IgD-negative memory B cell (primary cell): ENCODE results near the gene RELL2. TPM values are rescaled to one million over a fixed set of nuclear protein-coding genes. Genes with fewer than 3 reads are reported as not detected.

Experiments used
- H3K27ac Mint-ChIP-seq, 3 donors: one replicate each; pipeline ENCODE4 v1.8.0; 2020 to 2022; ENCODE audit warnings: mild to moderate bottlenecking in 3 of 3, mixed read lengths in 3 of 3, moderate library complexity in 1 of 3
- H3K27me3 Mint-ChIP-seq: one replicate; pipeline ENCODE4 v1.8.0; 2021; ENCODE audit warnings: mixed read lengths
- H3K36me3 Mint-ChIP-seq: one replicate; pipeline ENCODE4 v1.8.0; 2020; ENCODE audit warnings: mild to moderate bottlenecking, mixed read lengths
- H3K4me1 Mint-ChIP-seq, 3 donors: one replicate each; pipeline ENCODE4 v1.8.0; 2020 to 2022; ENCODE audit warnings: mixed read lengths in 3 of 3, mild to moderate bottlenecking in 1 of 3
- H3K4me3 Mint-ChIP-seq, 4 donors: one replicate each; pipeline ENCODE4 v1.8.0; 2020 to 2022; ENCODE audit warnings: mild to moderate bottlenecking in 4 of 4, mixed read lengths in 4 of 4, moderate library complexity in 3 of 4
- H3K9me3 Mint-ChIP-seq, 3 donors: one replicate each; pipeline ENCODE4 v1.8.0; 2020 to 2021; ENCODE audit warnings: mixed read lengths in 3 of 3, mild to moderate bottlenecking in 1 of 3
- polyA plus RNA-seq: library from polyadenylated mRNA; unstranded; fragments of 300-500 nt; fragmentation: Illumina TruSeq; gene quantifications from one replicate; pipeline ENCODE4 v1.2.3, GENCODE V29; 2021

RELL2 gene
- polyA plus RNA-seq, 1 donor from 2014 or later: 5.9 TPM

GRCh38 chr5:141611289-141611688 is 25.5 kb upstream of the RELL2 start:
- H3K4me1 Mint-ChIP-seq: peaks cover 48 to 65% (median 64%) of the 10 kb centered on the region in 3 donors
- H3K9me3 Mint-ChIP-seq: no peaks in the 10 kb centered on the region
- peak overlapping the region in 1 of 4 donors; percentile 33 for H3K4me3 Mint-ChIP-seq
- H3K27me3 Mint-ChIP-seq: no peaks in the 10 kb centered on the region
- peaks cover 5% of the 10 kb centered on the region for H3K36me3 Mint-ChIP-seq
- peak overlapping the region in 1 of 3 donors; percentile 91 for H3K27ac Mint-ChIP-seq

- Mint-ChIP-seq H3K27ac (peak overlapping the region in 1 of 3 donors; percentile 16), H3K4me3 (peak overlapping the region in 3 of 4 donors; percentile 24 to 58 (median 43)), H3K9me3 (no peaks in the 10 kb centered on the region), H3K27me3 (no peaks in the 10 kb centered on the region), H3K36me3 (peaks cover 5% of the 10 kb centered on the region), H3K4me1 (peaks cover 54 to 66% (median 65%) of the 10 kb centered on the region in 3 donors)
Measured at GRCh38 chr5:141613344-141613743, 23.5 kb upstream of the RELL2 start.

- Mint-ChIP-seq H3K27ac (peak overlapping the region in 1 of 3 donors; percentile 92), H3K9me3 (no peaks in the 10 kb centered on the region), H3K36me3 (peaks cover 5% of the 10 kb centered on the region), H3K4me1 (peaks cover 44 to 54% (median 48%) of the 10 kb centered on the region in 3 donors), H3K4me3 (peak overlapping the region; percentile 96 to 98 (median 96)), H3K27me3 (no peaks in the 10 kb centered on the region)
Measured at GRCh38 chr5:141615991-141616720, 20.6 kb upstream of the RELL2 start.

GRCh38 chr5:141617128-141617527 is 19.7 kb upstream of the RELL2 start:
- no peaks in the 10 kb centered on the region for H3K27me3 Mint-ChIP-seq
- peaks cover 38 to 50% (median 47%) of the 10 kb centered on the region in 3 donors for H3K4me1 Mint-ChIP-seq
- H3K9me3 Mint-ChIP-seq: no peaks in the 10 kb centered on the region
- H3K27ac Mint-ChIP-seq: peak overlapping the region in 2 of 3 donors; percentile 78 to 92
- peaks cover 9% of the 10 kb centered on the region for H3K36me3 Mint-ChIP-seq
- peak overlapping the region; percentile 96 to 98 (median 96) for H3K4me3 Mint-ChIP-seq

GRCh38 chr5:141617682-141618029 is 19.1 kb upstream of the RELL2 start:
- H3K27ac Mint-ChIP-seq: peak overlapping the region; percentile 89 to 98 (median 92)
- no peaks in the 10 kb centered on the region for H3K27me3 Mint-ChIP-seq
- H3K36me3 Mint-ChIP-seq: peaks cover 9% of the 10 kb centered on the region
- no peaks in the 10 kb centered on the region for H3K9me3 Mint-ChIP-seq
- peak overlapping the region; percentile 96 to 98 (median 96) for H3K4me3 Mint-ChIP-seq
- peaks cover 33 to 50% (median 45%) of the 10 kb centered on the region in 3 donors for H3K4me1 Mint-ChIP-seq

- Mint-ChIP-seq H3K36me3 (peaks cover 4% of the 10 kb centered on the region), H3K4me3 (peak overlapping the region; percentile 96 to 98 (median 96)), H3K27me3 (no peaks in the 10 kb centered on the region), H3K4me1 (peaks cover 31 to 49% (median 43%) of the 10 kb centered on the region in 3 donors), H3K27ac (peak overlapping the region; percentile 89 to 98 (median 92)), H3K9me3 (no peaks in the 10 kb centered on the region)
Measured at GRCh38 chr5:141618030-141618803, 18.6 kb upstream of the RELL2 start.

GRCh38 chr5:141618804-141619554 is 17.8 kb upstream of the RELL2 start, which contains the start of gene DIAPH1:
Gene DIAPH1 (minus strand): TSS chr5:141619000. CDS start chr5:141618914, 86 bp downstream.
- Mint-ChIP-seq H3K9me3 (no peaks in the 10 kb centered on the region), H3K27me3 (no peaks in the 10 kb centered on the region), H3K4me1 (peaks cover 31 to 50% (median 40%) of the 10 kb centered on the region in 3 donors), H3K4me3 (peak within 1 kb of the TSS; percentile 96 to 98 (median 96)), H3K36me3 (peaks cover 3% of the 10 kb centered on the region), H3K27ac (peak within 1 kb of the TSS; percentile 89 to 98 (median 92))

GRCh38 chr5:141623186-141623585 is 13.6 kb upstream of the RELL2 start:
- H3K4me1 Mint-ChIP-seq: peaks cover 15 to 22% (median 17%) of the 10 kb centered on the region in 3 donors
- H3K9me3 Mint-ChIP-seq: no peaks in the 10 kb centered on the region
- H3K27me3 Mint-ChIP-seq: no peaks in the 10 kb centered on the region
- peaks cover 3% of the 10 kb centered on the region for H3K36me3 Mint-ChIP-seq
- H3K27ac Mint-ChIP-seq: peak overlapping the region; percentile 23 to 71 (median 23)
- H3K4me3 Mint-ChIP-seq: peak overlapping the region; percentile 23 to 85 (median 34)

- Mint-ChIP-seq H3K36me3 (peaks cover 3% of the 10 kb centered on the region), H3K9me3 (no peaks in the 10 kb centered on the region), H3K4me3 (peak overlapping the region in 3 of 4 donors; percentile 23 to 85 (median 31)), H3K4me1 (peaks cover 15 to 22% (median 15%) of the 10 kb centered on the region in 3 donors), H3K27me3 (no peaks in the 10 kb centered on the region), H3K27ac (peak overlapping the region; percentile 23 to 86 (median 23))
Measured at GRCh38 chr5:141623611-141624010, 13.2 kb upstream of the RELL2 start.

GRCh38 chr5:141628175-141628788 is 8.5 kb upstream of the RELL2 start:
- H3K9me3 Mint-ChIP-seq: no peaks in the 10 kb centered on the region
- peaks cover 7 to 19% (median 13%) of the 10 kb centered on the region in 3 donors for H3K4me1 Mint-ChIP-seq
- H3K36me3 Mint-ChIP-seq: peaks cover 3% of the 10 kb centered on the region
- no peak overlapping the region for H3K27ac Mint-ChIP-seq
- no peak overlapping the region for H3K4me3 Mint-ChIP-seq
- no peaks in the 10 kb centered on the region for H3K27me3 Mint-ChIP-seq

GRCh38 chr5:141630570-141631140 is 6.1 kb upstream of the RELL2 start:
- Mint-ChIP-seq H3K9me3 (no peaks in the 10 kb centered on the region), H3K4me1 (peaks cover 21 to 24% (median 21%) of the 10 kb centered on the region in 3 donors), H3K4me3 (no peak overlapping the region), H3K36me3 (peaks cover 3% of the 10 kb centered on the region), H3K27me3 (no peaks in the 10 kb centered on the region), H3K27ac (no peak overlapping the region)

- no peaks in the 10 kb centered on the region for H3K27me3 Mint-ChIP-seq
- H3K9me3 Mint-ChIP-seq: no peaks in the 10 kb centered on the region
- H3K27ac Mint-ChIP-seq: no peak overlapping the region
- H3K4me3 Mint-ChIP-seq: peak overlapping the region in 1 of 4 donors; percentile 40
- H3K4me1 Mint-ChIP-seq: peaks cover 27 to 31% (median 28%) of the 10 kb centered on the region in 3 donors
- H3K36me3 Mint-ChIP-seq: peaks cover 3% of the 10 kb centered on the region
Measured at GRCh38 chr5:141632650-141633049, 4.1 kb upstream of the RELL2 start.

- Mint-ChIP-seq H3K27me3 (no peaks in the 10 kb centered on the region), H3K4me1 (peaks cover 29 to 36% (median 31%) of the 10 kb centered on the region in 3 donors), H3K9me3 (no peaks in the 10 kb centered on the region), H3K36me3 (peaks cover 3% of the 10 kb centered on the region), H3K4me3 (peak overlapping the region in 3 of 4 donors; percentile 9 to 91 (median 12)), H3K27ac (peak overlapping the region in 1 of 3 donors; percentile 70)
Measured at GRCh38 chr5:141633871-141634561, 2.8 kb upstream of the RELL2 start.
